Measurements from ENCODE around the gene DUSP1.

Gene DUSP1

GRCh38 chr5:172777881-172778814, 7.2 kb upstream of the DUSP1 start:
- DNase-seq (ENCODE audit: low spot score) = peak; percentile 58

GRCh38 chr5:172776235-172776594, 5.2 kb upstream of the DUSP1 start:
- peak; percentile 23 for DNase-seq (ENCODE audit: low spot score)

- DNase-seq (ENCODE audit: low spot score) = no peak
These were observed 4.6 kb upstream of the DUSP1 start for GRCh38 chr5:172775326-172776234.

GRCh38 chr5:172774561-172775315, 3.7 kb upstream of the DUSP1 start:
- DNase-seq (ENCODE audit: low spot score) = no peak

- DNase-seq (ENCODE audit: low spot score) = no peak
These were observed 2.8 kb upstream of the DUSP1 start for GRCh38 chr5:172773481-172774469.

- DNase-seq (ENCODE audit: low spot score) = peak; percentile 85
These were observed 1.3 kb upstream of the DUSP1 start for GRCh38 chr5:172772112-172772906.

GRCh38 chr5:172771439-172772111, 580 bp upstream of the DUSP1 start:
- DNase-seq (ENCODE audit: low spot score) = peak; percentile 52

GRCh38 chr5:172770374-172770674, 671 bp downstream of the DUSP1 start:
- no peak for DNase-seq (ENCODE audit: low spot score)

GRCh38 chr5:172769616-172770373, 1.2 kb downstream of the DUSP1 start:
- no peak for DNase-seq (ENCODE audit: low spot score)

- no peak for DNase-seq (ENCODE audit: low spot score)
These were observed 1.7 kb downstream of the DUSP1 start for GRCh38 chr5:172769342-172769615.

GRCh38 chr5:172768573-172769341, 2.2 kb downstream of the DUSP1 start:
- DNase-seq (ENCODE audit: low spot score) = no peak

GRCh38 chr5:172768098-172768572, 2.9 kb downstream of the DUSP1 start:
- no peak for DNase-seq (ENCODE audit: low spot score)

GRCh38 chr5:172766287-172767108, 4.5 kb downstream of the DUSP1 start:
- no peak for DNase-seq (ENCODE audit: low spot score)

GRCh38 chr5:172765766-172766286, 5.2 kb downstream of the DUSP1 start:
- DNase-seq (ENCODE audit: low spot score) = no peak

GRCh38 chr5:172764861-172765765, 5.9 kb downstream of the DUSP1 start:
- DNase-seq (ENCODE audit: low spot score) = peak; percentile 100

GRCh38 chr5:172763120-172763464, 7.9 kb downstream of the DUSP1 start:
- DNase-seq (ENCODE audit: low spot score) = no peak

All from SW480 (cell line).